Measurements from ENCODE around the gene CTNND2.
"Not testable (repeated sequence)": the region's sequence is repeated elsewhere in the genome, so short reads cannot be mapped to it uniquely, and the experiment has no call there.

Gene CTNND2

GRCh38 chr5:11383506-11384095, 520.6 kb downstream of the CTNND2 start:
- no peak for DNase-seq

- DNase-seq: no peak
Observed at GRCh38 chr5:11378461-11378860, 525.8 kb downstream of the CTNND2 start.

GRCh38 chr5:11377896-11378295, 526.4 kb downstream of the CTNND2 start:
- no peak for DNase-seq

GRCh38 chr5:11372191-11372590, 532.1 kb downstream of the CTNND2 start:
- no peak for DNase-seq

- no peak for DNase-seq
Observed at GRCh38 chr5:11371021-11371420, 533.2 kb downstream of the CTNND2 start.

- DNase-seq: no peak
Observed at GRCh38 chr5:11364531-11364930, 539.7 kb downstream of the CTNND2 start.

GRCh38 chr5:11363631-11364178, 540.5 kb downstream of the CTNND2 start:
- no peak for DNase-seq

GRCh38 chr5:11361768-11362167, 542.5 kb downstream of the CTNND2 start:
- no peak for DNase-seq

- no peak for DNase-seq
Observed at GRCh38 chr5:11357928-11358327, 546.3 kb downstream of the CTNND2 start.

- no peak for DNase-seq
Observed at GRCh38 chr5:11355491-11355890, 548.8 kb downstream of the CTNND2 start.

GRCh38 chr5:11346336-11346735, 557.9 kb downstream of the CTNND2 start:
- DNase-seq: no peak

- DNase-seq: no peak
Observed at GRCh38 chr5:11335881-11336760, 568.1 kb downstream of the CTNND2 start.

- DNase-seq: no peak
Observed at GRCh38 chr5:11334404-11334803, 569.8 kb downstream of the CTNND2 start.

- no peak for DNase-seq
Observed at GRCh38 chr5:11329679-11330078, 574.6 kb downstream of the CTNND2 start.

- DNase-seq: no peak
Observed at GRCh38 chr5:11324521-11325289, 579.5 kb downstream of the CTNND2 start.

GRCh38 chr5:11323761-11324160, 580.5 kb downstream of the CTNND2 start:
- no peak for DNase-seq

- no peak for DNase-seq
Observed at GRCh38 chr5:11322133-11322532, 582.1 kb downstream of the CTNND2 start.

- no peak for DNase-seq
Observed at GRCh38 chr5:11319836-11320580, 584.2 kb downstream of the CTNND2 start.

GRCh38 chr5:11313694-11314093, 590.6 kb downstream of the CTNND2 start:
- not testable (repeated sequence) for DNase-seq

GRCh38 chr5:11311731-11312130, 592.5 kb downstream of the CTNND2 start:
- no peak for DNase-seq

- no peak for DNase-seq
Observed at GRCh38 chr5:11311272-11311671, 593.0 kb downstream of the CTNND2 start.

- no peak for DNase-seq
Observed at GRCh38 chr5:11310158-11310557, 594.1 kb downstream of the CTNND2 start.

- no peak for DNase-seq
Observed at GRCh38 chr5:11306365-11306764, 597.9 kb downstream of the CTNND2 start.

All from T-helper 1 cell (primary cell).